Measurements from ENCODE around the gene FXYD6. TPM values are rescaled to one million over a fixed set of nuclear protein-coding genes. Genes with fewer than 3 reads are reported as not detected.

Gene FXYD6
- total and polyA plus RNA-seq, 2 of the 8 experiments (the other 6 are each of a cell fraction or from before 2014, with no cell fraction given) = 44.6 to 117 TPM

GRCh38 chr11:117887431-117888138, 11.1 kb upstream of the FXYD6 start (continued):
- TF ChIP-seq CHD7 (IDR thresholded peaks at IDR 0.05; ENCODE audit: insufficient replicate concordance, low read length) (no peak), JUN (IDR thresholded peaks at IDR 0.05; ENCODE audit: low read depth, low read length) (no peak), TAF7 (optimal IDR thresholded peaks at IDR 0.05; ENCODE audit: borderline replicate concordance, low read depth, low read length) (no peak), MAX (IDR thresholded peaks at IDR 0.05) (no peak), CEBPB (IDR thresholded peaks at IDR 0.05; ENCODE audit: low read depth, low read length) (no peak), KDM4A (IDR thresholded peaks at IDR 0.05; ENCODE audit: low read depth, low read length, severe bottlenecking) (no peak), SIN3A (conservative IDR thresholded peaks at IDR 0.05 in 1 of 2, IDR thresholded peaks at IDR 0.05 in 1 of 2; ENCODE audit: low read depth in 1 of 2, low read length in 2 of 2) (no peak), HDAC6 (IDR thresholded peaks at IDR 0.05; ENCODE audit: low read depth, low read length) (no peak), NANOG (IDR thresholded peaks at IDR 0.05; ENCODE audit: insufficient read depth, low read depth, low read length, poor library complexity, severe bottlenecking) (no peak), KDM5A (IDR thresholded peaks at IDR 0.05; ENCODE audit: low read length) (no peak)
